ENCODE data around the gene VBP1.
"Not testable (repeated sequence)": the region's sequence is repeated elsewhere in the genome, so short reads cannot be mapped to it uniquely, and the experiment has no call there.

Gene VBP1

DNA sequence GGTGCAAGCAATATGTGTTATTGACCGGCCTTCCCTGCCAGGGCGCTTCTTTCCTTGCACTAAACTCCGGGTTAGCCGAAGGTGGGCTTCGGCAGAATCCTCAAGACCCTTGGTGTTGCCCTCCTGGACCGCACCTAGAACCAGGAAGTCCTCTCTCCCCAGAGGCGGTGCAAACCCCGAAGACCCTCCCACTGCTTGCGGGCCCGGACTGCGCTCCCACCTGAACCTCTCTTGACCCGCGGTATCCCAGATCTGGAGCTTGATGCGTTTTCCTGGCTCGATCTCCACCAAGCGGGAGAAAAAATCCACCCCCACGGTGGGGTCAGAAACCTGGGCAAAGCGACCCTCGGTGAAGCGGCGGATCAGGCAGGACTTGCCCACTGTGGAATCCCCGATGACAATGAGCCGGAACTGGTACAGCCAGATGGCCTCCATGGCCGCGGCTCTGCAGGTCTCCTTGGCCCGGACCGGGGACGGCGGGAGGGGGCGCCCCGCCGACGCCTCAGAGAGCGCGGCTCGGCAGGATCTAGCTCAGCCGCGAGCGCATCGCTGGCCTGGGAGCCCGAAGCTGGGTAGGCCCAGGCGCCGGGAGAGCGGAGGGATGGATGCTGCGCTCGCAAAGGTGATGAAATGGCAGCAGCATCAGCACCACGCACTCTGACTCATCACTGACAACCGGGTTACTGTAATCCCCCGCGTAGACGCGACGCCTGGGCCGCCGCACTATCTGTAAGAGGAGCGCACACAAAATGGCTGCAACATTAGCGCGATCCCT is 47.8 kb downstream of the VBP1 start, which contains the start of gene RAB39B:
RAB39B (minus strand) TSS at position 638 of the 775 bp plus-strand sequence; CDS start at position 435, 203 bp downstream.
- DNase-seq (ENCODE audit: low spot score): peak; percentile 80

DNA sequence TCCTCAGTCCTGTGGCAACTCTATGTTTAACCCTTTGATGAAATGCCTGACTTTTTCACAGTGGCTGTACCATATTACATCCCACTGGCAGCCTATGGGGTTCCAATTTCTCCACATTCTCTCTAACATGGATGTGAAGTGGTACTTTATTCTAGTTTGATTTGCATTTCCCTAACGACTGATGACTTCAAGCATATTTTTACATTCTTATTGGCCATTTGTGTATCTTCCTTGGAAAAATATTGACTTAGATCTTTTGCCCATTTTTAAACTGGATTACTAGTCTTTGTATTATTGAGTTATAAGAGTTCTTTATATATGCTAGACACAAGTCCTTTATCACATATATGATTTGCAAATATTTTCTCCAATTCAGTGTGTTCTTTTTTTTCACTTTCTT is 50.2 kb downstream of the VBP1 start:
- no peak for DNase-seq (ENCODE audit: low spot score)

DNA sequence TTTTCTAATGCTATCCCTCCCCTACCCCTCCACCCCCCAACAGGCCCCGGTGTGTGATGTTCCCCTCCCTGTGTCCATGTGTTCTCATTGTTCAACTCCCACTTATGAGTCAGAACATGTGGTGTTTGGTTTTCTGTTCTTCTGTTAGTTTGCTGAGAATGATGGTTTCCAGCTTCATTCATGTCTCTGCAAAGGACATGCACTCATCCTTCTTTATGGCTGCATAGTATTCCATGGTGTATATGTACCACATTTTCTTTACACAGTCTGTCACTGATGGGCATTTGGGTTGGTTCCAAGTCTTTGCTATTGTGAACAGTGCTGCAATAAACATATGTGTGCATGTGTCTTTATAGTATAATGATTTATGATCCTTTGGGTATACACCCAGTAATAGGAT is 51.7 kb downstream of the VBP1 start:
- DNase-seq (ENCODE audit: low spot score): not testable (repeated sequence)

DNA sequence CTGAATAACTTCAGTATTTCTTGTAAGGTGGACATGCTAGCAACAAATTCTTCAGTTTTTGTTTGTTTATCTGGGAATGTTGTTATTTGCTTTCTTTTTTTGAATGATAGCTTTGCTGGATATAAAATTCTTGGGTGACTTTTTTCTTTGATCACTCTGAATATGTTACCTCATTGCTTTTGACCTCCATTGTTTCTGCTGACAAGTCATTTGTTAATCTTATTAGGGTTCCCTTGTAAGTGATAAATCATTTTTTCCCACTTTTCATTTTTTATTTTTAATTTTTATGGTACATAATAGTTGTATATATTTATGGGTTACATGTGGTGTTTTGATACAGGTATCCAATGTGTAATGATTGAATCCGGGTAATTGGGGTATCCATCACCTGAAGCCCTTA is 54.7 kb downstream of the VBP1 start:
- no peak for DNase-seq (ENCODE audit: low spot score)

DNA sequence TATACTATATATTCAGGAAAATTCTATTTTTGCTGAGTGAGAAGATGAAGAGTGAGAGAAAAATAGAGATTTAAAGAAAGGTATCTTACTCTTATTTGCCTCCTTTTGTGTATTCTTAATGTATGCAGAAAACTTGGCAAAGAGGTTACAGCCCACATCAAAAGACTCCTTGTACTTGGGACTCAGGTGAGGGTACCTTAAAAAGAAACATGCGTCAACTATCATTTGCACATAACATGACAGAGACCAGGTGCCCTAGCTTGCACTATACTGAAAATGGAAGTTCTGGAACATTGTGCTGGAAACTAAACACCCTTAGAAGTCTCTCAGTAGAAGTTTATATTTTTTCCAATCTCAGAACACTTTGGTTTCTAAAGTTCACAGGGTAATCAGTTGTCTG is 63.6 kb downstream of the VBP1 start:
- no peak for DNase-seq (ENCODE audit: low spot score)
